ENCODE measurements around the gene TNFAIP3. TPM values are rescaled to one million over a fixed set of nuclear protein-coding genes. Genes with fewer than 3 reads are reported as not detected.

The TNFAIP3 gene
- total and polyA plus RNA-seq, 2 donors (not counting 3 experiments of a cell fraction or from before 2014, with no cell fraction given), result 4.0 to 8.6 TPM

- Histone ChIP-seq H3K4me3 (replicated peaks in 1 of 3; ENCODE audit: insufficient read depth in 1 of 3, low read depth in 1 of 3, low read length in 3 of 3) (no peak overlapping the region), H3K27me3 (ENCODE audit: control insufficient read depth in 2 of 2, insufficient read depth in 2 of 2, low read length in 2 of 2) (no peaks in the 10 kb centered on the region), H3K4me1 (ENCODE audit: control insufficient read depth, extremely low read depth, insufficient read depth, low read length) (no peaks in the 10 kb centered on the region), H3K27ac (ENCODE audit: insufficient read depth, low read depth, low read length) (no peak overlapping the region), H3K79me2 (ENCODE audit: control insufficient read depth, insufficient read depth, low read length) (no peaks in the 10 kb centered on the region), H3K9me3 (replicated peaks; ENCODE audit: control insufficient read depth, insufficient read depth, low read length) (no peaks in the 10 kb centered on the region), H4K20me1 (replicated peaks; ENCODE audit: control insufficient read depth, extremely low read depth, insufficient read depth, low read length) (no peaks in the 10 kb centered on the region), H3K4me2 (ENCODE audit: insufficient read depth, low read length) (no peak overlapping the region), H3K9ac (replicated peaks; ENCODE audit: extremely low read depth, insufficient read depth, low read length) (no peak overlapping the region), H3K36me3 (ENCODE audit: control insufficient read depth in 2 of 2, extremely low read depth in 1 of 2, insufficient read depth in 2 of 2, low read length in 2 of 2) (no peaks in the 10 kb centered on the region), H2AFZ (ENCODE audit: low read depth, low read length) (no peak overlapping the region), H3K9me1 (replicated peaks; ENCODE audit: control insufficient read depth, extremely low read depth, insufficient read depth, low read length) (no peaks in the 10 kb centered on the region)
- FAIRE-seq (no peak), DNase-seq (ENCODE audit: low read depth, low spot score) (no peak)
- CTCF ChIA-PET, result interaction anchor here (2.0 kb wide), 1 partner anchor 13 kb away, joined by 5 read pairs; no protein-coding TSS in a partner anchor
- POLR2A ChIA-PET, result no interaction called here
- intact Hi-C loops (cut with micrococcal nuclease), result no loop called here
- dilution Hi-C loops (cut with MboI; ENCODE audit: extremely low pct_ligation_motif_present, low sequenced_read_pairs), result no loop called here
- TF ChIP-seq GATA2 (IDR thresholded peaks at IDR 0.05; ENCODE audit: insufficient read depth, insufficient read length, low read depth, low read length), result no peak
- TF ChIP-seq FOS (IDR thresholded peaks at IDR 0.05; ENCODE audit: borderline replicate concordance, insufficient read depth, low read length), result no peak
- no peak for TF ChIP-seq MAX (IDR thresholded peaks at IDR 0.05; ENCODE audit: insufficient read depth, insufficient read length)
- TF ChIP-seq CTCF (IDR thresholded peaks at IDR 0.05; ENCODE audit: extremely low read depth in 1 of 2, insufficient read depth in 1 of 2, low read depth in 1 of 2, low read length in 2 of 2), result no peak
- no peak for TF ChIP-seq EZH2 (IDR thresholded peaks at IDR 0.05; ENCODE audit: borderline replicate concordance, low read depth, low read length, severe bottlenecking)
- TF ChIP-seq MYC (IDR thresholded peaks at IDR 0.05; ENCODE audit: low read depth, low read length), result no peak
- no peak for TF ChIP-seq JUN (IDR thresholded peaks at IDR 0.05; ENCODE audit: borderline replicate concordance, insufficient read depth, insufficient read length, low read depth)
- no peak for TF ChIP-seq POLR2A (IDR thresholded peaks at IDR 0.05; ENCODE audit: low read depth, low read length)
- TF ChIP-seq POLR2AphosphoS5 (IDR thresholded peaks at IDR 0.05; ENCODE audit: insufficient read depth, low read depth, low read length), result no peak
- BruUV-seq (replicated peaks), result no TSS peak
These were observed 45.8 kb downstream of the TNFAIP3 start for GRCh38 chr6:137912813-137913212.
